Vagina (tissue), 2 donors: Measurements from ENCODE around the gene FGF10. TPM values are rescaled to one million over a fixed set of nuclear protein-coding genes. Genes with fewer than 3 reads are reported as not detected.

Source experiments
- DNase-seq, 2 donors: peaks; one replicate each; pipeline ENCODE4 v3.0.0-alpha.2; 2017; ENCODE audit errors: extremely low spot score in 2 of 2
- H3K27ac ChIP-seq: fragments of 200-600 bp; sonication (generic); one replicate; pipeline ENCODE4 v1.5.1; 2019
- H3K27me3 ChIP-seq: fragments of 200-600 bp; sonication (generic); one replicate; pipeline ENCODE4 v1.5.1; 2019
- H3K36me3 ChIP-seq, 2 donors: fragments of 200-600 bp; sonication (generic); one replicate each; pipeline ENCODE4 v1.5.1; 2017 to 2019
- H3K4me1 ChIP-seq: fragments of 200-600 bp; sonication (generic); one replicate; pipeline ENCODE4 v1.5.1; 2019
- H3K4me3 ChIP-seq, 2 donors: fragments of 200-600 bp; sonication (generic); 1 replicate in 1 of 2; 2 replicates in 1 of 2; pipeline ENCODE4 v1.5.1; 2016 to 2019
- H3K9me3 ChIP-seq: fragments of 200-600 bp; sonication (generic); one replicate; pipeline ENCODE4 v1.5.1; 2019
- POLR2A ChIP-seq, 2 donors: fragments of 450-650 bp; IDR thresholded peaks; one replicate each; pipeline ENCODE4 v1.6.1; 2017; ENCODE audit warnings: antibody characterized with exemption in 2 of 2, mild to moderate bottlenecking in 2 of 2, moderate library complexity in 2 of 2
- POLR2AphosphoS5 ChIP-seq, 2 donors: sonication (generic); formaldehyde crosslinking; IDR thresholded peaks; one replicate each; pipeline ENCODE4 v1.9.0; 2017; ENCODE audit warnings: antibody characterized with exemption in 2 of 2, mild to moderate bottlenecking in 2 of 2, low read depth in 1 of 2; ENCODE audit not compliant: insufficient read depth in 1 of 2
- intact Hi-C: fragments of 100-400 bp; cut with DNase I; formaldehyde crosslinking; loops from one replicate; pipeline ENCODE4 v1.15.1; 2023
- total RNA-seq: library from RNA; depleted of rRNA; stranded (reverse); fragments of >200 nt; gene quantifications from one replicate; pipeline ENCODE4 v1.2.3, GENCODE V29; 2016
- TF ChIP-seq, protein P1 (sequence below), 3 experiments: fragments of 450-650 bp in 2 of 3; fragments of 200-600 bp in 1 of 3; sonication (generic) in 1 of 3; IDR thresholded peaks; one replicate each; pipeline ENCODE4 v1.5.1; 2017 to 2019; ENCODE audit warnings: antibody characterized with exemption in 3 of 3, mild to moderate bottlenecking in 2 of 3, moderate library complexity in 2 of 3

Gene FGF10
- total RNA-seq, 1 donor from 2014 or later = 41.3 TPM

DNA sequence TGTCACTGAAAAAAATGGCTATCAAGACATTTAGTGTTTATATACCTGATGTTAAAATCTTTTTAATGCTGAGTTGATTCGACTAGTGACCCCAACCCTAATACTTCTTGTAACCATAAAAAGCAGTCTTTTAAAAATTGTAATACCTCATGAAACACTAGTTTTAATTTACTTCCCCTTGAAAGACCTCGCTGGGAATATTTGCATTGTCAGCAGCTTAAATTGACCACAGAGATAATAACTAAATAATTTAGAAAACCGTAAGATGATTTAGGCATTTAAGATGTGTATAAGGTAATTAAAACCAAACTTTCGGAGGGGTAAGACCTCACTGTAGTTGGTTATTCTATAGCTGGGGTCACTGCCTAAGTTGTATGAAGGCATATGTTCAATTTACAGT, 89.8 kb downstream of the FGF10 start:
- TF ChIP-seq, protein P1, sequence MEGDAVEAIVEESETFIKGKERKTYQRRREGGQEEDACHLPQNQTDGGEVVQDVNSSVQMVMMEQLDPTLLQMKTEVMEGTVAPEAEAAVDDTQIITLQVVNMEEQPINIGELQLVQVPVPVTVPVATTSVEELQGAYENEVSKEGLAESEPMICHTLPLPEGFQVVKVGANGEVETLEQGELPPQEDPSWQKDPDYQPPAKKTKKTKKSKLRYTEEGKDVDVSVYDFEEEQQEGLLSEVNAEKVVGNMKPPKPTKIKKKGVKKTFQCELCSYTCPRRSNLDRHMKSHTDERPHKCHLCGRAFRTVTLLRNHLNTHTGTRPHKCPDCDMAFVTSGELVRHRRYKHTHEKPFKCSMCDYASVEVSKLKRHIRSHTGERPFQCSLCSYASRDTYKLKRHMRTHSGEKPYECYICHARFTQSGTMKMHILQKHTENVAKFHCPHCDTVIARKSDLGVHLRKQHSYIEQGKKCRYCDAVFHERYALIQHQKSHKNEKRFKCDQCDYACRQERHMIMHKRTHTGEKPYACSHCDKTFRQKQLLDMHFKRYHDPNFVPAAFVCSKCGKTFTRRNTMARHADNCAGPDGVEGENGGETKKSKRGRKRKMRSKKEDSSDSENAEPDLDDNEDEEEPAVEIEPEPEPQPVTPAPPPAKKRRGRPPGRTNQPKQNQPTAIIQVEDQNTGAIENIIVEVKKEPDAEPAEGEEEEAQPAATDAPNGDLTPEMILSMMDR (IDR thresholded peaks at IDR 0.05) = no peak
- TF ChIP-seq POLR2AphosphoS5 (IDR thresholded peaks at IDR 0.05; ENCODE audit: insufficient read depth in 1 of 2, low read depth in 1 of 2) (no peak), POLR2A (IDR thresholded peaks at IDR 0.05) (no peak)
- no peaks in the 10 kb centered on the region for H3K36me3 ChIP-seq
- intact Hi-C loops = no loop called here
- no peak for DNase-seq
- H3K9me3 ChIP-seq = no peaks in the 10 kb centered on the region
- no peaks in the 10 kb centered on the region for H3K4me1 ChIP-seq
- H3K27me3 ChIP-seq = no peaks in the 10 kb centered on the region
- H3K27ac ChIP-seq = no peak overlapping the region
- H3K4me3 ChIP-seq = no peak overlapping the region

DNA sequence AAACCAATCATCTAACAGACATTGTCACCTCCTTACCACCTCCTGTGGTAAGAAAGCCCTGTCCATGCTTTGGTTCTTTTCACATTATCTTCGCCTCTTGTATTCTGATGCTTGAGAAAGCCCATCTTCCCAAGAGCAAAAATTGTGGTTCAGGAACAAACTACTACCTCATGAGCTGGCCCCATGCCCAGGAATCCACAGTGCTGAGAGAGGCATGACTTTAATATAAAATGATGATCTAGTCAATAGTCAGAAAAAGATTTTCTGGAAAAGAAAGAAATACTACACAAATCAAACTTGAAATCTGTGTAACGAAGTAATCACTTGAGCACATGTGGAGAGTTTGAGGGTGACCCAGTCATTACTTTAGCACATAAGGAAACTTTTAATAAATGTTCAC, 94.7 kb downstream of the FGF10 start:
- intact Hi-C loops = no loop called here
- H3K4me3 ChIP-seq = no peak overlapping the region
- DNase-seq = no peak
- H3K27me3 ChIP-seq = no peaks in the 10 kb centered on the region
- no peak overlapping the region for H3K27ac ChIP-seq
- TF ChIP-seq POLR2A (IDR thresholded peaks at IDR 0.05) = no peak
- TF ChIP-seq, protein P1 (IDR thresholded peaks at IDR 0.05) = no peak
- no peak for TF ChIP-seq POLR2AphosphoS5 (IDR thresholded peaks at IDR 0.05; ENCODE audit: insufficient read depth in 1 of 2, low read depth in 1 of 2)
- H3K36me3 ChIP-seq = no peaks in the 10 kb centered on the region
- no peaks in the 10 kb centered on the region for H3K9me3 ChIP-seq
- H3K4me1 ChIP-seq = no peaks in the 10 kb centered on the region

DNA sequence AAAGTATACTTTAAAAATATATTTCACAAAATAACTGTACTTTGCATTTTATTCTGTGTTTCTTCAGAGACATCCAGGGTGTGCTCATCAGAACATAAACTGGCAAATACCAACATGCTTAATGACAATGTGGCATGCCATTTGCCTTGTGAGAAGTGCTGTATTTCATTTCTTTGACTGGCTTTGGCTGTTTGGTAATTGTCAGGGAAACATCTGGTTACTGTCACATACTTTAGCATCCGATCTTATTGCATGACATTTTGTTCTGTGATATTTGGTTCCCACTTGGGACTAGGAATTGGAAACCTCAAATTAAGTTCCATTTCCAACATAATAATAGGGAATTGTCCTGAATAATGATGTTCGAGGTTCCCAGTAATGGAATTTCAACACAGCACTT, 96.5 kb downstream of the FGF10 start:
- Histone ChIP-seq H3K4me3 (no peak overlapping the region), H3K4me1 (no peaks in the 10 kb centered on the region), H3K27me3 (no peaks in the 10 kb centered on the region), H3K9me3 (no peaks in the 10 kb centered on the region), H3K27ac (no peak overlapping the region), H3K36me3 (no peaks in the 10 kb centered on the region)
- TF ChIP-seq POLR2A (IDR thresholded peaks at IDR 0.05) (no peak), POLR2AphosphoS5 (IDR thresholded peaks at IDR 0.05; ENCODE audit: insufficient read depth in 1 of 2, low read depth in 1 of 2) (no peak)
- TF ChIP-seq, protein P1 (IDR thresholded peaks at IDR 0.05) = no peak
- intact Hi-C loops = no loop called here
- no peak for DNase-seq

DNA sequence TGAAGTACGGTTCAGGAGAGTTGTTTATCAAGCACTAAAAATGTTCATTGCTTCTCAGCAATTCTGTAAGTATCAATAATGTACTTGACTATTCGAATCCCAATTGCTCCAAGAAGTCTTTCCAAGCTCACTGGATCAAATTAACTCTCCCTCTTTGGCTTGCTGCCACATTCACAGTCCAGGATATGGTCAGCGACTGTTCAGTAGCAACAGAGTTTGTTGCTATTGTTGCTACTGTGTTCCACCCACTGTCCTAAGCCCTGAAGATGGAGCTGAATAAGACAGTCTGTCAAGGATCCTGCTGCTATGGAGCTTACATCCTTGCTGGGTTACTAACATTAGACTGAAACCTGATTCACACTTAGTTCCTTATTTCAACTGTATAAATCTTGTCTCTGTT, 110.8 kb downstream of the FGF10 start:
- no peaks in the 10 kb centered on the region for H3K27me3 ChIP-seq
- DNase-seq = no peak
- no peaks in the 10 kb centered on the region for H3K36me3 ChIP-seq
- H3K9me3 ChIP-seq = no peaks in the 10 kb centered on the region
- H3K27ac ChIP-seq = no peak overlapping the region
- no peaks in the 10 kb centered on the region for H3K4me1 ChIP-seq
- H3K4me3 ChIP-seq = no peak overlapping the region
- TF ChIP-seq, protein P1 (IDR thresholded peaks at IDR 0.05) = no peak
- TF ChIP-seq POLR2AphosphoS5 (IDR thresholded peaks at IDR 0.05; ENCODE audit: insufficient read depth in 1 of 2, low read depth in 1 of 2) = no peak
- no peak for TF ChIP-seq POLR2A (IDR thresholded peaks at IDR 0.05)
- intact Hi-C loops = no loop called here

DNA sequence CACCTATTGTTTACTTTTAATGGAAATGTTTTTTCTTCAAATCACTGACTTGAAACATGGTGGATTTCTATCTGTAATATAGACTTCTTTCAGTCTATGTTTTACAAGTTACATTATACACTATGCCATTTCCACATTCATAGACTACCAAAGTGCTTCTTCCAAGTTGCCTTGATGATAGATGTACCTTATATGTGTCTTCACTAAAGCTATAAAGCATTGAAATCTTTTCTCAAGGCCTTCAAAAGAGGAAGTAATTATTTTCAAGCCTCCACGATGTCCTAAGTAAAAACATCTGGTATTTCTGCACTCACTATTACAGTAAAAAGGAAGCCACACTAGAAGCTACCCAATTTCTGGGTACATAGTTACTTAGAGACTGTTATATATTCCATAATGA, 113.3 kb downstream of the FGF10 start:
- Histone ChIP-seq H3K4me3 (no peak overlapping the region), H3K36me3 (no peaks in the 10 kb centered on the region), H3K4me1 (no peaks in the 10 kb centered on the region), H3K9me3 (no peaks in the 10 kb centered on the region), H3K27me3 (no peaks in the 10 kb centered on the region), H3K27ac (no peak overlapping the region)
- TF ChIP-seq POLR2AphosphoS5 (IDR thresholded peaks at IDR 0.05; ENCODE audit: insufficient read depth in 1 of 2, low read depth in 1 of 2) (no peak), POLR2A (IDR thresholded peaks at IDR 0.05) (no peak)
- DNase-seq = no peak
- intact Hi-C loops = no loop called here
